ENCODE measurements around the gene SAMD4A. TPM values are rescaled to one million over a fixed set of nuclear protein-coding genes. Genes with fewer than 3 reads are reported as not detected.

Gene SAMD4A
- total RNA-seq, 2 experiments from 2014 or later: 0.06 to 1.0 TPM

DNA sequence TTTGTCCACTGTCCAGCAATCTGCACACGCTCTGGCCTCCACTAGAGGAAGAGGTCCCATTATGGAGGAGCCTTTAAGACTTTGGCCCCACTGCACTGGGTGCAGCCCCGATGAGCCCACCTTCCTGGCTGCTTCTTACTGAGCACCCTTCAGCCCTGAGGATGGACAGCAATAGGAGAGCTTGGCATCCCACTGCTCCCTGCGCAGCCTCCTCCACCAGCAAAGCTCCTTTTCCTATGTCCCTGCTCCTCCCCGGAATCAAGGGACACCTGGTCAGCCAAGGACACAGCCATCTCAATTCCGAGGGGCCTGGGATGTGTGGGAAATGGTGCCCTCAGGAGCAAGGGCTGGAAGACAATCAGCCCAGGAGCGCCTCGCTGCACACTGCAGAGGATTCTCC is 241.0 kb downstream of the SAMD4A start:
- POLR2A ChIA-PET: no interaction called here
- Histone ChIP-seq H2AFZ (ENCODE audit: low read length) (no peak overlapping the region), H3K9me2 (ENCODE audit: insufficient read depth, low read length) (no peaks in the 10 kb centered on the region), H3K27ac (ENCODE audit: low read depth, low read length, poor library complexity, severe bottlenecking) (no peak overlapping the region), H3K9me3 (ENCODE audit: low read length) (no peaks in the 10 kb centered on the region), H3K4me2 (ENCODE audit: low read length) (no peak overlapping the region), H3K4me3 (ENCODE audit: low read depth, low read length, poor library complexity, severe bottlenecking) (no peak overlapping the region), H4K20me1 (ENCODE audit: insufficient read depth, low read length) (no peaks in the 10 kb centered on the region), H3K79me2 (ENCODE audit: insufficient read depth, low read depth, low read length) (no peaks in the 10 kb centered on the region), H3K36me3 (ENCODE audit: insufficient read depth, low read length) (no peaks in the 10 kb centered on the region), H3K4me1 (ENCODE audit: insufficient read depth, low read length, poor library complexity, severe bottlenecking) (no peaks in the 10 kb centered on the region)
- DNase-seq (ENCODE audit: low spot score): no peak
- TF ChIP-seq, protein P1, sequence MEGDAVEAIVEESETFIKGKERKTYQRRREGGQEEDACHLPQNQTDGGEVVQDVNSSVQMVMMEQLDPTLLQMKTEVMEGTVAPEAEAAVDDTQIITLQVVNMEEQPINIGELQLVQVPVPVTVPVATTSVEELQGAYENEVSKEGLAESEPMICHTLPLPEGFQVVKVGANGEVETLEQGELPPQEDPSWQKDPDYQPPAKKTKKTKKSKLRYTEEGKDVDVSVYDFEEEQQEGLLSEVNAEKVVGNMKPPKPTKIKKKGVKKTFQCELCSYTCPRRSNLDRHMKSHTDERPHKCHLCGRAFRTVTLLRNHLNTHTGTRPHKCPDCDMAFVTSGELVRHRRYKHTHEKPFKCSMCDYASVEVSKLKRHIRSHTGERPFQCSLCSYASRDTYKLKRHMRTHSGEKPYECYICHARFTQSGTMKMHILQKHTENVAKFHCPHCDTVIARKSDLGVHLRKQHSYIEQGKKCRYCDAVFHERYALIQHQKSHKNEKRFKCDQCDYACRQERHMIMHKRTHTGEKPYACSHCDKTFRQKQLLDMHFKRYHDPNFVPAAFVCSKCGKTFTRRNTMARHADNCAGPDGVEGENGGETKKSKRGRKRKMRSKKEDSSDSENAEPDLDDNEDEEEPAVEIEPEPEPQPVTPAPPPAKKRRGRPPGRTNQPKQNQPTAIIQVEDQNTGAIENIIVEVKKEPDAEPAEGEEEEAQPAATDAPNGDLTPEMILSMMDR (conservative IDR thresholded peaks at IDR 0.05; ENCODE audit: low read length): no peak
- no peak for TF ChIP-seq EZH2phosphoT487 (IDR thresholded peaks at IDR 0.05; ENCODE audit: borderline replicate concordance, low read depth, low read length)
- BruUV-seq (replicated peaks): no TSS peak
- CTCF ChIA-PET (ENCODE audit: unreplicated experiment): no interaction called here
- intact Hi-C loops (cut with micrococcal nuclease; ENCODE audit: unreplicated experiment): no loop called here

DNA sequence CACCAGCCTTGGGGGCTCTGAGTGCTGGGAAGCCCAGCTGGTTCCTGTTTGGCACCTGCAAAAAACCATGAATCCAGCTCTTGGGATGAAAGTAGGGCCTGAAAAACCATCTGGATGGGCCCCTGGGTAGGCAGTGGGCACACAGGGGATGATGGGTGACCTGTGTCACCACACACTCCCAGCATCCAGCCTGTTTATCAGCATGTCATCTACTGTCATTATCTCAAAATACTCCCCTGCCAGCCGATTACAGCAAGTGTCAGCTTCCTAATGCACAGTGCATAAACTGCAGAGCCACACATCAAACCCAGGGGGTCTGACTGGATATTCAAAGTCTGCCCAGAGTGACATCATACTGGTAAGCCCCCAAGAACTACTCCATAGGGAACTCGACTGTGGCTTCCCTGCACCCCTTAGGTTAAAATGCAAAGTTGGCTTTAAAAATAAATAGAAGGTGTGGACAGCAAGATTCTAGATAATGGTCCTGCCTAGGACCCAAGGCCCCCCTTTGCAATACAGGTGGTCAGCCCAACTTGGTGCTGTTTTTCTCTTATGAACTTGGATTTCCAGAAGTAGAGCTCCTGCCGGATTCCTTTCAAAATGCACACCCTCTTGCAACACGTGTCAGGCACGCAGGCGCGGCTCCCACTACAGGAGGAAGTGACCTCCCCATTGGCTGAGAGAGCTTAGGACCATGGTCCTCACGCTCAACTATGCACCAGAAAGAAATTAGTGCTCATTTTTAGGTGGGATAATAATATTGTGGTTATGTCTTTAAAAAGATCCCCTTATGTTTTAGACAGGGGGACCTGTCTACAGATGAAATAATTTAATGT is 241.6 kb downstream of the SAMD4A start:
- ChIA-PET CTCF (ENCODE audit: unreplicated experiment) (interaction anchor here (0.6 kb wide), 1 partner anchor 162 kb away, joined by 3 read pairs; no protein-coding TSS in a partner anchor), POLR2A (no interaction called here)

DNA sequence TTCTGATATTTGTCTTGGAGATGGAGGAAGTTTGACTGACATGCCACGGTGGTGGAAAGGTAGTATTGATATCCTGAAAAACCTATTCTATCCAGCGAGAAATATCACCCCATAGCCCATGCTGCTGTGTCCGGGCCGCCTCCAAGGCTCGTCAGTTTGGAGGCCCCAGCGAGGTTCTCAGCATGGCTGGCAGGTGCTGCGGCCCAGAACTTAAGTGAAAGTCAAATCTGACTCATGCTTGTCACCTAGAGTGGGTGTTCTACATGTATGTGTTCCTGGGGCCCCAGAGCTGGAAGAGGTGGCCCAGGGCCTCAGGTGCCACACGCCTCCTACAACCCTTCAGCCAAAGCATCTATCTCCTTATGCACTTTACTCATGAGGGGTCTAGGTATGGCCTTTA is 242.8 kb downstream of the SAMD4A start:
- no peaks in the 10 kb centered on the region for H4K20me1 ChIP-seq (ENCODE audit: insufficient read depth, low read length)
- no peaks in the 10 kb centered on the region for H3K79me2 ChIP-seq (ENCODE audit: insufficient read depth, low read depth, low read length)
- intact Hi-C loops (cut with micrococcal nuclease; ENCODE audit: unreplicated experiment): no loop called here
- TF ChIP-seq EZH2phosphoT487 (IDR thresholded peaks at IDR 0.05; ENCODE audit: borderline replicate concordance, low read depth, low read length): no peak
- H3K4me1 ChIP-seq (ENCODE audit: insufficient read depth, low read length, poor library complexity, severe bottlenecking): no peaks in the 10 kb centered on the region
- H3K9me3 ChIP-seq (ENCODE audit: low read length): no peaks in the 10 kb centered on the region
- ChIA-PET POLR2A (no interaction called here), CTCF (ENCODE audit: unreplicated experiment) (no interaction called here)
- DNase-seq (ENCODE audit: low spot score): no peak
- H3K27ac ChIP-seq (ENCODE audit: low read depth, low read length, poor library complexity, severe bottlenecking): no peak overlapping the region
- no peak overlapping the region for H3K4me3 ChIP-seq (ENCODE audit: low read depth, low read length, poor library complexity, severe bottlenecking)
- H3K36me3 ChIP-seq (ENCODE audit: insufficient read depth, low read length): no peaks in the 10 kb centered on the region
- no peak overlapping the region for H3K4me2 ChIP-seq (ENCODE audit: low read length)
- BruUV-seq (replicated peaks): no TSS peak
- H3K9me2 ChIP-seq (ENCODE audit: insufficient read depth, low read length): no peaks in the 10 kb centered on the region
- no peak overlapping the region for H2AFZ ChIP-seq (ENCODE audit: low read length)

More for the DNA sequence above, 241.6 kb downstream of the SAMD4A start:
- H3K9me2 ChIP-seq (ENCODE audit: insufficient read depth, low read length): no peaks in the 10 kb centered on the region
- no peaks in the 10 kb centered on the region for H3K36me3 ChIP-seq (ENCODE audit: insufficient read depth, low read length)
- no peak for TF ChIP-seq EZH2phosphoT487 (IDR thresholded peaks at IDR 0.05; ENCODE audit: borderline replicate concordance, low read depth, low read length)
- H3K4me2 ChIP-seq (ENCODE audit: low read length): no peak overlapping the region
- H4K20me1 ChIP-seq (ENCODE audit: insufficient read depth, low read length): no peaks in the 10 kb centered on the region
- no peak overlapping the region for H2AFZ ChIP-seq (ENCODE audit: low read length)
- intact Hi-C loops (cut with micrococcal nuclease; ENCODE audit: unreplicated experiment): no loop called here
- H3K27ac ChIP-seq (ENCODE audit: low read depth, low read length, poor library complexity, severe bottlenecking): no peak overlapping the region
- BruUV-seq (replicated peaks): no TSS peak
- H3K9me3 ChIP-seq (ENCODE audit: low read length): no peaks in the 10 kb centered on the region
- DNase-seq (ENCODE audit: low spot score): no peak
- H3K4me3 ChIP-seq (ENCODE audit: low read depth, low read length, poor library complexity, severe bottlenecking): no peak overlapping the region
- H3K4me1 ChIP-seq (ENCODE audit: insufficient read depth, low read length, poor library complexity, severe bottlenecking): no peaks in the 10 kb centered on the region
- H3K79me2 ChIP-seq (ENCODE audit: insufficient read depth, low read depth, low read length): no peaks in the 10 kb centered on the region
